Astrocyte of the cerebellum (primary cell): ENCODE data around the gene LYSET.

Experiments
- DNase-seq: peaks from one replicate; pipeline ENCODE4 v3.0.0-alpha.2; 2011; ENCODE audit warnings: low read depth
- H3K4me3 ChIP-seq: 2 replicates; pipeline ENCODE4 v1.5.1; 2011; ENCODE audit warnings: mild to moderate bottlenecking, low read depth, low read length, moderate library complexity
- in situ Hi-C: cut with HindIII; loops from 2 replicates; pipeline ENCODE4 v1.10.0; 2017; ENCODE audit warnings: low sequenced_read_pairs
- TF ChIP-seq, protein P1 (sequence below): IDR thresholded peaks from 2 replicates; pipeline ENCODE4 v1.5.1; 2012; ENCODE audit warnings: low read length, low read depth, moderate library complexity, mild to moderate bottlenecking; ENCODE audit errors: missing control alignments

Gene LYSET

DNA sequence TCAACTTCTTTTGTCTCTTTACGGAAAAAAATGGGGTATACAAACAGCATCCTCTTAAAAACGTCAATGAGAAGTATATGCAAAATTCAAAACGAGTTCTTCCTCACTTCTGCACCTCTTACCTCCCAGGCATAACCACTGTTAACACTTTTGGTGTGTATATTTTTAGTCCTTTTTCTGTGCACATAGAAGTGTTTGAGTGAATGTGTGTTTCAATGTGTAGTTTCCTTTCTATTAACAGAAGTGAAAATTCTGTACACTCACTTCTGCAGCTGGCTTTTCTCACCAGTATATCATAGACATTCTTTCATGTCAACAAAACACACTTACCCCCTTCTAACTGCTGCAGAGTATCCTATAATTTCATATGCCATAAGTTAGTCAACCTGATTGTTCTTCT, 27.3 kb downstream of the LYSET start:
- H3K4me3 ChIP-seq: no peak overlapping the region
- TF ChIP-seq, protein P1, sequence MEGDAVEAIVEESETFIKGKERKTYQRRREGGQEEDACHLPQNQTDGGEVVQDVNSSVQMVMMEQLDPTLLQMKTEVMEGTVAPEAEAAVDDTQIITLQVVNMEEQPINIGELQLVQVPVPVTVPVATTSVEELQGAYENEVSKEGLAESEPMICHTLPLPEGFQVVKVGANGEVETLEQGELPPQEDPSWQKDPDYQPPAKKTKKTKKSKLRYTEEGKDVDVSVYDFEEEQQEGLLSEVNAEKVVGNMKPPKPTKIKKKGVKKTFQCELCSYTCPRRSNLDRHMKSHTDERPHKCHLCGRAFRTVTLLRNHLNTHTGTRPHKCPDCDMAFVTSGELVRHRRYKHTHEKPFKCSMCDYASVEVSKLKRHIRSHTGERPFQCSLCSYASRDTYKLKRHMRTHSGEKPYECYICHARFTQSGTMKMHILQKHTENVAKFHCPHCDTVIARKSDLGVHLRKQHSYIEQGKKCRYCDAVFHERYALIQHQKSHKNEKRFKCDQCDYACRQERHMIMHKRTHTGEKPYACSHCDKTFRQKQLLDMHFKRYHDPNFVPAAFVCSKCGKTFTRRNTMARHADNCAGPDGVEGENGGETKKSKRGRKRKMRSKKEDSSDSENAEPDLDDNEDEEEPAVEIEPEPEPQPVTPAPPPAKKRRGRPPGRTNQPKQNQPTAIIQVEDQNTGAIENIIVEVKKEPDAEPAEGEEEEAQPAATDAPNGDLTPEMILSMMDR: no peak
- in situ Hi-C loops: no loop called here
- DNase-seq: no peak

GRCh38 chr14:93214598-93214997, 29.5 kb downstream of the LYSET start:
- TF ChIP-seq, protein P1: no peak
- no peak overlapping the region for H3K4me3 ChIP-seq
- in situ Hi-C loops: no loop called here
- no peak for DNase-seq

DNA sequence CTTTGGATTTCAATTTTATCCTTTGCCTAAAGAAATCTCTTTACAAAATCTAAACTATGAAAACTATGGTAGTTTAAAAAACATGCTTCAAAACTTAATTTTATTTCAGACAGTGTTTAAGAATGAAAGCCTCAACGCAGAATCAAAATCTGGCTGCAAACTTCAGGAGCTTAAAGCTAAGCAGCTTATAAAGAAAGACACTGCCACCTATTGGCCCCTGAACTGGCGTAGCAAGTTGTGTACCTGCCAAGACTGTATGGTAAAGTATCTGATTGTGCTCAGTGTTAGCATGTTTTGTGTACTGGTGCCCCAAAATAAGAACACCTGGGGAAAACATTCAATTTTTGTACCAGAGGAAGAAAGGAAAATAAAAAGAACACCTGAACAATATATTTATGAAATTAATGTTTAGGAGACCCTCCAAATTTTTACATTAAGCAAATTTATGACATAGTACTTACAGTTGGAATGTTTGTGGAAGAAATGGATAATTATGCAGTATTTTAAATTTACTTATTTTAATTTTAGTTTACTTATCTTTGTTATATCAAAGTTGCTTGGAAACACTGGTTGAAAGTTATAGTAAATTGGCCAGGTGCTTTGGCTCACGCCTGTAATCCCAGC, 34.1 kb downstream of the LYSET start:
- no peak overlapping the region for H3K4me3 ChIP-seq
- TF ChIP-seq, protein P1: peak; percentile 67
- in situ Hi-C loops: no loop called here
- DNase-seq: peak; percentile 51

DNA sequence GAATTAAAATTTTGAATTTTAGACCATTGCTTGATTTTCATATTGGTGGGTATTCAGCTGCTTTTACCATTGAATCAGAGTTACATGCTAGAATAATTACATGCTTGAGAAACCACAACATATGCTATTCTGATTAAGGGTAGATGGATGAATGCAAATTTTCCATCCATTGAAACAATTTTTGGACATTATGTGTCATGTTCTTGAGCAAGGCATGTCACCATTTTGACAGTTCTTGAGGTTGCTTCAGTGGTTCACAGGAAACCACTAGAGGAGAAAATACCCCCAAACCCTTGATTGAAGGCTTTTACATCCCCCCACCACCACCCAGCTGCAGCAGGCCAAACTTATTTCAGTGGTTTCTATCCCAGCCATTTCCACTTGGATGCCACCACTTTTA, 35.4 kb downstream of the LYSET start:
- no peak for DNase-seq
- in situ Hi-C loops: no loop called here
- H3K4me3 ChIP-seq: no peak overlapping the region
- TF ChIP-seq, protein P1: no peak

DNA sequence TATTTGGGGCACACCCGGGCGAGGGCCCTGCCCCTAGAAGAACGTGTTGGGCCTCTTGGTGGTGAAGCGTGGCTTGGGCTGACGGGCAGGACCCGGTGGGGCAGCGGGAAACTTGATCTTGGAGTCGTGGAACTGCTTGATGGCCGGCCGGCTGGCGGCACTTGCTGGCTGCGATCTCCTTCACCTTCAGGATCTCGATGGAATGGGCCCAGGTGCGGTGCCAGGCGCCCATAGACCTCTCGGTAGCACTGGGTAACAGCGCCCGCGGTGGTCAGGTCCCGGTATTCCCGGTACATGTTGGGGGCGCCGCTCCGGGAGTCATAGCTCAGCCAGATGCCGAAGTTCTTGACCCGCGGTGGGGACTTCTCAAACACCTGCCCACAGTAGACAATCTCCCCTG, 38.4 kb downstream of the LYSET start:
- in situ Hi-C loops: no loop called here
- H3K4me3 ChIP-seq: no peak overlapping the region
- TF ChIP-seq, protein P1: no peak
- no peak for DNase-seq

GRCh38 chr14:93228550-93228949, 43.4 kb downstream of the LYSET start:
- TF ChIP-seq, protein P1: no peak
- no peak for DNase-seq
- in situ Hi-C loops: no loop called here
- H3K4me3 ChIP-seq: no peak overlapping the region
